ENCODE measurements around the gene AGTPBP1. TPM values are rescaled to one million over a fixed set of nuclear protein-coding genes. Genes with fewer than 3 reads are reported as not detected.

AGTPBP1 gene
- total and polyA plus RNA-seq, 11 donors, result 7.1 to 72.4 (median 47.1) TPM

GRCh38 chr9:85631809-85632208 is 109.9 kb downstream of the AGTPBP1 start:
- 97 to 100% (median 98%) methylated on average over 1 of the region's 1 CpG for WGBS, 4 donors

GRCh38 chr9:85630676-85631075 is 111.1 kb downstream of the AGTPBP1 start:
- peaks cover 0 to 8% (median 0%) of the 10 kb centered on the region in 12 donors for H3K4me1 ChIP-seq
- peaks cover 0 to 15% (median 5%) of the 10 kb centered on the region in 9 donors for H3K36me3 ChIP-seq
- 74 to 100% (median 83%) methylated on average over 1 of the region's 1 CpG for WGBS, 4 donors
- no peak overlapping the region for H3K27ac ChIP-seq
- no peaks in the 10 kb centered on the region for H3K9me3 ChIP-seq
- H3K27me3 ChIP-seq, result no peaks in the 10 kb centered on the region
- intact Hi-C loops (cut with DNase I), result no loop called here
- no peak overlapping the region for H3K4me3 ChIP-seq
- TF ChIP-seq, protein P1, sequence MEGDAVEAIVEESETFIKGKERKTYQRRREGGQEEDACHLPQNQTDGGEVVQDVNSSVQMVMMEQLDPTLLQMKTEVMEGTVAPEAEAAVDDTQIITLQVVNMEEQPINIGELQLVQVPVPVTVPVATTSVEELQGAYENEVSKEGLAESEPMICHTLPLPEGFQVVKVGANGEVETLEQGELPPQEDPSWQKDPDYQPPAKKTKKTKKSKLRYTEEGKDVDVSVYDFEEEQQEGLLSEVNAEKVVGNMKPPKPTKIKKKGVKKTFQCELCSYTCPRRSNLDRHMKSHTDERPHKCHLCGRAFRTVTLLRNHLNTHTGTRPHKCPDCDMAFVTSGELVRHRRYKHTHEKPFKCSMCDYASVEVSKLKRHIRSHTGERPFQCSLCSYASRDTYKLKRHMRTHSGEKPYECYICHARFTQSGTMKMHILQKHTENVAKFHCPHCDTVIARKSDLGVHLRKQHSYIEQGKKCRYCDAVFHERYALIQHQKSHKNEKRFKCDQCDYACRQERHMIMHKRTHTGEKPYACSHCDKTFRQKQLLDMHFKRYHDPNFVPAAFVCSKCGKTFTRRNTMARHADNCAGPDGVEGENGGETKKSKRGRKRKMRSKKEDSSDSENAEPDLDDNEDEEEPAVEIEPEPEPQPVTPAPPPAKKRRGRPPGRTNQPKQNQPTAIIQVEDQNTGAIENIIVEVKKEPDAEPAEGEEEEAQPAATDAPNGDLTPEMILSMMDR (IDR thresholded peaks at IDR 0.05), result no peak
- TF ChIP-seq POLR2A (IDR thresholded peaks at IDR 0.05), result no peak
- ATAC-seq, result no peak
- DNase-seq, result no peak

More at GRCh38 chr9:85631809-85632208, 109.9 kb downstream of the AGTPBP1 start:
- ATAC-seq (no peak), DNase-seq (no peak)
- H3K36me3 ChIP-seq, result peaks cover 0 to 15% (median 5%) of the 10 kb centered on the region in 9 donors
- TF ChIP-seq POLR2A (IDR thresholded peaks at IDR 0.05), result no peak
- TF ChIP-seq, protein P1 (IDR thresholded peaks at IDR 0.05), result no peak
- no peaks in the 10 kb centered on the region for H3K27me3 ChIP-seq
- no peak overlapping the region for H3K27ac ChIP-seq
- no peak overlapping the region for H3K4me3 ChIP-seq
- intact Hi-C loops (cut with DNase I), result no loop called here
- H3K4me1 ChIP-seq, result peaks cover 0 to 8% (median 0%) of the 10 kb centered on the region in 12 donors
- no peaks in the 10 kb centered on the region for H3K9me3 ChIP-seq

DNA sequence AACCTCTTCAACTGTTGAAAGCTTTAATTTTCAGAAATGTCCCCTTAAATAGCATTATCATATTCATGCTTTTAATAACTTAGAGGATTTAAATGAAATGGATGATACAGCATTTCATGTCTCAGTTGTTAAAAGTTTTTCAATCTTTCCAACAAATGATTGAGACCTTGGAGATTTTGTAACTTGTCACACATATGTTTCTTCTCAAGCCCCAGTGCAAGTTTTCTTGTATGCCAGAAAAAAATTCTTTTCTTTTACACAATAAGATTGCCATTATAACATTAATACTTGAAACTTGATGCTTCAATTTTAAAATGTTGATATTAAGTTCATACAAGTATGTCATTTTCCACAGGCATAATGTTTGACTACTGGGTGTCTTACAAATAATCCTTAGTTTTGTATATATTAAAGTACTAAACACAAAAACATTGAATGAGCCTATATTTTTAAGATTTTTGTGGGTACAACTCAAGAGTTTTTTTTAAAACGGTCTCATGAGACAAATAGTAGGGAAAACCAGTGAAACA is 124.5 kb downstream of the AGTPBP1 start:
- Histone ChIP-seq H3K27me3 (no peaks in the 10 kb centered on the region), H3K4me3 (no peak overlapping the region), H3K27ac (no peak overlapping the region), H3K4me1 (no peaks in the 10 kb centered on the region), H3K36me3 (peaks cover 0 to 10% (median 4%) of the 10 kb centered on the region in 9 donors), H3K9me3 (no peaks in the 10 kb centered on the region)
- TF ChIP-seq, protein P1 (IDR thresholded peaks at IDR 0.05), result no peak
- no peak for TF ChIP-seq POLR2A (IDR thresholded peaks at IDR 0.05)
- ATAC-seq (no peak), DNase-seq (no peak)
- WGBS, 4 donors, result 90 to 94% (median 93%) methylated on average over 1 of the region's 1 CpG
- intact Hi-C loops (cut with DNase I), result loop anchor here in 4 of 10 donors (10.0 kb wide), 3 partner anchors 192 to 922 kb away; no protein-coding TSS in a partner anchor

DNA sequence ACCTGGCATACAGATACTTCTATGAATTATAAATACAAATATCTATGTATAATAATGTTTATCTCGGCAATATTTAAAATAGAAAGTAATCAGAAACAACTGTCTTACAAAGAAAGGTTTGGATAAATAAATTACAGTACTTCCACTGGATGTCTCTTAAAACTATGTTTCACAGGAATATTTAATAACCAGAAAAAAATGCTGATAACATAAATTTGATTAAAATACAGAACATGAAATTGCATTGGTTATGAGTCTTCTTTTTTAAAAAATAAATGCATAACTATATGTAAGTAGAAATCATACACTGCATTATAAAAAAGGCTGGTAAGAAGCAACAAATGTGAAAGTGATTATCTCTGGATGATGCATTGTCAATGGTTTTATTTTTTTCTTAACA is 126.0 kb downstream of the AGTPBP1 start:
- no peaks in the 10 kb centered on the region for H3K27me3 ChIP-seq
- ATAC-seq, result no peak
- no peak for TF ChIP-seq POLR2A (IDR thresholded peaks at IDR 0.05)
- TF ChIP-seq, protein P1 (IDR thresholded peaks at IDR 0.05), result no peak
- H3K4me3 ChIP-seq, result no peak overlapping the region
- WGBS, 4 donors, result 91 to 95% (median 93%) methylated on average over 1 of the region's 1 CpG
- H3K27ac ChIP-seq, result no peak overlapping the region
- peaks cover 0 to 10% (median 4%) of the 10 kb centered on the region in 9 donors for H3K36me3 ChIP-seq
- no peak for DNase-seq
- intact Hi-C loops (cut with DNase I), result loop anchor here in 4 of 10 donors (10.0 kb wide), 3 partner anchors 191 to 921 kb away; no protein-coding TSS in a partner anchor
- no peaks in the 10 kb centered on the region for H3K9me3 ChIP-seq
- H3K4me1 ChIP-seq, result no peaks in the 10 kb centered on the region
